B cell (primary cell): Measurements from ENCODE around the gene IDS. TPM values are rescaled to one million over a fixed set of nuclear protein-coding genes. Genes with fewer than 3 reads are reported as not detected.

Source experiments
- ATAC-seq: fragments of 200-7000 bp; cut with Tn5 transposase; one replicate; pipeline ENCODE4 v1.10.0; 2021; ENCODE audit warnings: low read depth, mild to moderate bottlenecking, moderate number of reproducible peaks, moderate library complexity
- CTCF ChIA-PET: fragments of 350-600 bp; sonication (Branson Sonifier 250); formaldehyde crosslinking; loops from one replicate; lab custom pipeline; 2021; ENCODE audit warnings: antibody characterized with exemption, inconsistent platforms; lab: Charles Lee
- POLR2A ChIA-PET: fragments of 350-600 bp; sonication (Branson Sonifier 250); formaldehyde crosslinking; loops from one replicate; lab custom pipeline; 2021; ENCODE audit warnings: antibody characterized with exemption; lab: Charles Lee
- DNase-seq: peaks from one replicate; pipeline ENCODE4 v3.0.0; 2013
- H2AFZ ChIP-seq: 2 replicates; pipeline ENCODE4 v1.6.1; 2012; ENCODE audit warnings: mild to moderate bottlenecking, low read depth, low read length; ENCODE audit not compliant: insufficient read depth, poor library complexity, severe bottlenecking
- H3K27ac ChIP-seq, 2 donors: 1 replicate in 1 of 2; 2 replicates in 1 of 2; pipeline ENCODE4 v1.5.1; 2012 to 2013; ENCODE audit warnings: low read length in 2 of 2, mild to moderate bottlenecking in 2 of 2, moderate library complexity in 1 of 2
- H3K27me3 ChIP-seq, 4 experiments: fragments of 200-600 bp in 1 of 4; sonication (generic) in 1 of 4; replicated peaks in 1 of 4; 1 replicate in 2 of 4; 2 replicates in 2 of 4; pipeline versions ENCODE4 v1.6.1 to v1.7.0; 2013 to 2016; ENCODE audit warnings: low read length in 3 of 4, mild to moderate bottlenecking in 2 of 4, mixed read lengths in 1 of 4, moderate library complexity in 1 of 4; ENCODE audit not compliant: insufficient read depth in 4 of 4, control insufficient read depth in 3 of 4; ENCODE audit errors: control extremely low read depth in 1 of 4
- H3K36me3 ChIP-seq, 2 experiments: replicated peaks in 1 of 2; 1 replicate in 1 of 2; 2 replicates in 1 of 2; pipeline versions ENCODE4 v1.6.1 to v1.7.1; 2013; ENCODE audit warnings: low read length in 1 of 2; ENCODE audit not compliant: insufficient read depth in 2 of 2, control insufficient read depth in 1 of 2; ENCODE audit errors: control extremely low read depth in 1 of 2, extremely low read depth in 1 of 2
- H3K4me1 ChIP-seq, 2 donors: fragments of 200-600 bp in 1 of 2; sonication (generic) in 1 of 2; 1 replicate in 1 of 2; 2 replicates in 1 of 2; pipeline versions ENCODE4 v1.5.1 to v1.6.1; 2013 to 2017; ENCODE audit warnings: low read length in 2 of 2; ENCODE audit not compliant: control insufficient read depth in 2 of 2, insufficient read depth in 2 of 2
- H3K4me2 ChIP-seq: replicated peaks from 2 replicates; pipeline ENCODE3; 2012; ENCODE audit warnings: mild to moderate bottlenecking, low read depth, low read length; ENCODE audit not compliant: poor library complexity, severe bottlenecking
- H3K4me3 ChIP-seq, 5 experiments: fragments of 200-600 bp in 1 of 5; sonication (generic) in 1 of 5; 1 replicate in 3 of 5; 2 replicates in 2 of 5; pipeline versions ENCODE4 v1.5.1 to v1.7.0; 2011 to 2016; ENCODE audit warnings: low read length in 4 of 5, mild to moderate bottlenecking in 4 of 5, low read depth in 2 of 5, control low read depth in 1 of 5, moderate library complexity in 1 of 5; ENCODE audit not compliant: insufficient read depth in 1 of 5; ENCODE audit errors: control extremely low read depth in 1 of 5, extremely low read depth in 1 of 5
- H3K79me2 ChIP-seq: fragments of 200-600 bp; sonication (generic); one replicate; pipeline ENCODE4 v1.6.0; 2016; ENCODE audit warnings: low read length; ENCODE audit not compliant: control insufficient read depth, insufficient read depth
- H3K9ac ChIP-seq: fragments of 200-600 bp; sonication (generic); 2 replicates; pipeline ENCODE4 v1.6.1; 2017; ENCODE audit warnings: mild to moderate bottlenecking, low read length, moderate library complexity
- H3K9me3 ChIP-seq, 3 donors: one replicate each; pipeline versions ENCODE4 v1.6.1 to v1.7.1; 2013; ENCODE audit warnings: low read length in 2 of 3; ENCODE audit not compliant: control insufficient read depth in 2 of 3, insufficient read depth in 1 of 3; ENCODE audit errors: control extremely low read depth in 1 of 3
- H4K20me1 ChIP-seq: 2 replicates; pipeline ENCODE4 v1.6.0; 2012; ENCODE audit warnings: mild to moderate bottlenecking, low read length; ENCODE audit not compliant: insufficient read depth, control insufficient read depth, poor library complexity, severe bottlenecking
- H3K27ac Mint-ChIP-seq: one replicate; pipeline ENCODE4 v1.8.0; 2021; ENCODE audit warnings: mixed read lengths
- H3K27me3 Mint-ChIP-seq: one replicate; pipeline ENCODE4 v1.8.0; 2021; ENCODE audit warnings: mixed read lengths
- H3K4me1 Mint-ChIP-seq: one replicate; pipeline ENCODE4 v1.8.0; 2021; ENCODE audit warnings: mixed read lengths
- H3K4me3 Mint-ChIP-seq: one replicate; pipeline ENCODE4 v1.8.0; 2021; ENCODE audit warnings: mixed read lengths
- H3K9me3 Mint-ChIP-seq: one replicate; pipeline ENCODE4 v1.8.0; 2022; ENCODE audit warnings: mixed read lengths; ENCODE audit not compliant: insufficient read depth
- CTCF ChIP-seq: fragments of 200-600 bp; IDR thresholded peaks from one replicate; pipeline ENCODE4 v1.8.0; 2022; ENCODE audit warnings: antibody characterized with exemption, mild to moderate bottlenecking
- EZH2 ChIP-seq: IDR thresholded peaks from 2 replicates; pipeline ENCODE4 v1.6.1; 2012; ENCODE audit warnings: borderline replicate concordance, low read depth, mild to moderate bottlenecking, moderate library complexity, low read length; ENCODE audit not compliant: insufficient read depth, poor library complexity, severe bottlenecking
- WGBS: methylation state at CpG from one replicate; pipeline ENCODE4 v1.1.5; 2013; ENCODE audit warnings: missing lambda C conversion rate; ENCODE audit not compliant: insufficient coverage; 5-methylcytosine and 5-hydroxymethylcytosine counted together
- intact Hi-C: fragments of 100-400 bp; cut with micrococcal nuclease; formaldehyde crosslinking; loops from one replicate; pipeline ENCODE4 v1.10.0; 2022
- polyA plus RNA-seq: library from polyadenylated mRNA; depleted of rRNA; stranded (reverse); fragments of >200 nt; gene quantifications from 2 replicates; pipeline ENCODE4 v1.2.3, GENCODE V29; 2012
- total RNA-seq, 2 donors: library from RNA; stranded (reverse); fragments of 120-200 nt in 1 of 2; gene quantifications; 1 replicate in 1 of 2; 2 replicates in 1 of 2; pipeline versions ENCODE4 v1.2.3 to v1.2.4, GENCODE V29; 2013 to 2022

The IDS gene
- total and polyA plus RNA-seq, 2 donors (not counting 1 experiment from before 2014, with no cell fraction given): 85.3 to 169 TPM

- intact Hi-C loops: no loop called here
Observed at GRCh38 chrX:149433051-149433450, 72.1 kb downstream of the IDS start.

More at GRCh38 chrX:149433051-149433450, 72.1 kb downstream of the IDS start:
- H3K4me1 ChIP-seq: no peaks in the 10 kb centered on the region
- H4K20me1 ChIP-seq: no peaks in the 10 kb centered on the region
- no peaks in the 10 kb centered on the region for H3K4me1 Mint-ChIP-seq
- no peaks in the 10 kb centered on the region for H3K9me3 Mint-ChIP-seq
- H3K27ac Mint-ChIP-seq: no peak overlapping the region
- DNase-seq: no peak
- no peak overlapping the region for H3K9ac ChIP-seq
- no peak for ATAC-seq
- ChIA-PET CTCF (no interaction called here), POLR2A (no interaction called here)
- no peak for TF ChIP-seq CTCF
- TF ChIP-seq EZH2: no peak
- no peaks in the 10 kb centered on the region for H3K27me3 Mint-ChIP-seq
- no peaks in the 10 kb centered on the region for H3K36me3 ChIP-seq
- no peaks in the 10 kb centered on the region for H3K9me3 ChIP-seq
- no peak overlapping the region for H3K27ac ChIP-seq
- no peak overlapping the region for H3K4me3 Mint-ChIP-seq
- WGBS: no CpG with 5 or more reads among the region's 4 CpGs
- no peak overlapping the region for H2AFZ ChIP-seq
- no peak overlapping the region for H3K4me2 ChIP-seq
- H3K27me3 ChIP-seq: no peaks in the 10 kb centered on the region
- no peak overlapping the region for H3K4me3 ChIP-seq
- no peaks in the 10 kb centered on the region for H3K79me2 ChIP-seq

Other genes with a start within 250 kb of the IDS start
- 24.4 and 26.3 TPM in 2 replicates for gene EOLA1, start 35.7 kb upstream of the IDS start, total RNA-seq
- 61.5 and 109 TPM in 2 replicates for gene EOLA1, start 35.7 kb upstream of the IDS start, polyA plus RNA-seq
- gene HSFX3, start 44.6 kb upstream of the IDS start, total RNA-seq: not detected in 2 replicates
- gene HSFX3, start 44.6 kb upstream of the IDS start, polyA plus RNA-seq: not detected in 2 replicates
- gene MAGEA9B, start 82.2 kb upstream of the IDS start, total RNA-seq: not detected in 2 replicates
- gene MAGEA9B, start 82.2 kb upstream of the IDS start, polyA plus RNA-seq: 0.04 TPM in 1 of 2 replicates, not detected in the other
- gene HSFX2, start 90.0 kb upstream of the IDS start, total RNA-seq: 1.9 TPM in 1 of 2 replicates, not detected in the other
- gene HSFX2, start 90.0 kb upstream of the IDS start, polyA plus RNA-seq: 1.6 TPM in 1 of 2 replicates, not detected in the other
- gene TMEM185A, start 126.5 kb upstream of the IDS start, total RNA-seq: 27.5 and 28.6 TPM in 2 replicates
- gene TMEM185A, start 126.5 kb upstream of the IDS start, polyA plus RNA-seq: 17.8 and 25.2 TPM in 2 replicates
- not detected in 2 replicates for gene MAGEA11, start 206.8 kb upstream of the IDS start, total RNA-seq
- not detected in 2 replicates for gene MAGEA11, start 206.8 kb upstream of the IDS start, polyA plus RNA-seq